Esophagus muscularis mucosa (tissue), 4 donors: Measurements from ENCODE around the gene RGL3. TPM values are rescaled to one million over a fixed set of nuclear protein-coding genes. Genes with fewer than 3 reads are reported as not detected.

ENCODE experiments used
- DNase-seq: peaks from one replicate; pipeline ENCODE4 v3.0.0-alpha.2; 2017; ENCODE audit errors: extremely low spot score
- H3K27ac ChIP-seq, 4 donors: fragments of 200-600 bp; sonication (generic); replicated peaks in 1 of 4; 1 replicate in 3 of 4; 2 replicates in 1 of 4; pipeline ENCODE4 v1.5.1; 2016 to 2019; ENCODE audit warnings: mild to moderate bottlenecking in 1 of 4
- H3K27me3 ChIP-seq, 4 donors: fragments of 200-600 bp; sonication (generic); one replicate each; pipeline versions ENCODE4 v1.5.1 to v1.6.0; 2016 to 2019
- H3K36me3 ChIP-seq, 4 donors: fragments of 200-600 bp; sonication (generic); one replicate each; pipeline ENCODE4 v1.5.1; 2016 to 2019
- H3K4me1 ChIP-seq, 4 donors: fragments of 200-600 bp; sonication (generic); one replicate each; pipeline ENCODE4 v1.5.1; 2016 to 2019
- H3K4me3 ChIP-seq, 4 donors: fragments of 200-600 bp; sonication (generic); 1 replicate in 2 of 4; 2 replicates in 2 of 4; pipeline ENCODE4 v1.5.1; 2016 to 2019; ENCODE audit warnings: mild to moderate bottlenecking in 4 of 4, moderate library complexity in 1 of 4
- H3K9me3 ChIP-seq, 4 donors: fragments of 200-600 bp; sonication (generic); 1 replicate in 3 of 4; 2 replicates in 1 of 4; pipeline ENCODE4 v1.5.1; 2016 to 2019
- CTCF ChIP-seq, 3 experiments: fragments of 200-600 bp in 2 of 3; fragments of 450-650 bp in 1 of 3; sonication (generic) in 2 of 3; IDR thresholded peaks; one replicate each; pipeline ENCODE4 v1.5.1; 2017 to 2019; ENCODE audit warnings: antibody characterized with exemption in 3 of 3, mild to moderate bottlenecking in 2 of 3, moderate library complexity in 1 of 3
- EP300 ChIP-seq: sonication (generic); formaldehyde crosslinking; IDR thresholded peaks from one replicate; pipeline ENCODE4 v1.6.1; 2017; ENCODE audit warnings: antibody characterized with exemption
- POLR2A ChIP-seq: fragments of 450-650 bp; IDR thresholded peaks from one replicate; pipeline ENCODE4 v1.6.1; 2017; ENCODE audit warnings: antibody characterized with exemption, moderate library complexity, mild to moderate bottlenecking, low read depth
- POLR2AphosphoS5 ChIP-seq, 2 donors: sonication (generic); formaldehyde crosslinking; IDR thresholded peaks; one replicate each; pipeline ENCODE4 v1.6.1; 2017; ENCODE audit warnings: antibody characterized with exemption in 2 of 2
- WGBS: methylation state at CpG from one replicate; pipeline ENCODE4 v1.1.5; 2018; 5-methylcytosine and 5-hydroxymethylcytosine counted together
- intact Hi-C: fragments of 100-400 bp; cut with DNase I; formaldehyde crosslinking; loops from one replicate; pipeline ENCODE4 v1.15.1; 2023
- total RNA-seq, 4 donors: library from RNA; depleted of rRNA; stranded (reverse); fragments of >200 nt; gene quantifications; one replicate each; pipeline versions ENCODE4 v1.1.0 to v1.2.1, GENCODE V29; 2016

RGL3 gene
- total RNA-seq, 4 donors from 2014 or later: 1.2 to 7.9 (median 2.0) TPM

DNA sequence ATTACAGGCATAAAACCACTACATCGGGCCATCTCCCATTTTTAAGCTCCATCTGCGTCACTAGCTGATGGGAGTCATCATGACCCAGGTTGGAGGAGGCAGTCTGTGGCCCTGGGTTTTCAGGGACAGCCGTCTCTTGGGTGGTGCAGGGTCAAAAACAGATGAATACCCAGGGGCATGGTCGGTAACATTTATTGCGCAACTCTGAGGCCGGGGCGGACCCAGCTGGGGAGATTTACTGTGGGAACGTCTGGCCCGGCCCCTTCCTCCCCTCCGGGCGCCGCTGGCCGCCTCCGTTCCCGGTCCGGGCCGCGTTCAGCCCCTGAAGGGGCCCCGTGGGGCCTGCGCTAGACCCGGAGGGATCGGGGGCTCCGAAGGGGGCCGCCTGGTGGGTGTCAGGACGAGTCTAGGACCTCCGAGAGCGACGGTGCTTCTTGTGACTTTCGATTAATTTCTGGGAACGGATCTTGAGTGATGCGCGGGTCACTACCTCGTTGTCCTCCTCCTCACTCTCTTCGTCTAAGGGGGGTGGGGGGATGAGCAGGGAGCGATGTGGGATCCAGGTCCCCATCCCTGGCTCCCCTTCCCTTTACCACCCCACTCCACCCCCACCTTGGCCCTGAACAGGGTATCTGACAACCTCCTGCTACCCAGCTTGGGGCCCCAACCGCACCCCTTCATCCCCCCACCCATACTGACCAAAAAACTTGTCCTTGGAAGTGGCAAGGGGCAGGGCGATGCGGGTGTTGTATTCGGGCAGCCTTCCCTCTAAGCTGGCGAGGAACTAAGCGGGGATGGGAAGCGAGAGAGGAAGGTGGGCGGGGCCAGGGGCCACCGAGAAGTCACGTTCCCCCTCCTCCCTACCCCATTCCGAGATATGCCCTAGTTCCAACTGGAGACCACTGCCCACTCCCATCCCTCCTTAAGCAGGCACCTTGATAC lies 1.6 kb upstream of the RGL3 start:
- Histone ChIP-seq H3K36me3 (no peaks in the 10 kb centered on the region), H3K4me3 (peak overlapping the region; percentile 42 to 57 (median 42)), H3K9me3 (no peaks in the 10 kb centered on the region), H3K4me1 (peaks cover 38 to 56% (median 49%) of the 10 kb centered on the region in 4 donors), H3K27ac (peak overlapping the region in 3 of 4 donors; percentile 30 to 51 (median 48)), H3K27me3 (peaks cover 0 to 84% (median 54%) of the 10 kb centered on the region in 4 donors)
- intact Hi-C loops: no loop called here
- no peak for DNase-seq
- no peak for TF ChIP-seq EP300
- TF ChIP-seq CTCF (IDR thresholded peaks at IDR 0.05): no peak
- no peak for TF ChIP-seq POLR2A
- TF ChIP-seq POLR2AphosphoS5 (IDR thresholded peaks at IDR 0.05): peak in 1 of 2 donors; percentile 18
- WGBS: 12% methylated on average over 40 of the region's 46 CpGs

- H3K36me3 ChIP-seq: no peaks in the 10 kb centered on the region
- TF ChIP-seq EP300 (no peak), POLR2A (no peak)
- peaks cover 38 to 49% (median 47%) of the 10 kb centered on the region in 4 donors for H3K4me1 ChIP-seq
- 10% methylated on average over 16 of the region's 16 CpGs for WGBS
- intact Hi-C loops: no loop called here
- peak overlapping the region in 1 of 4 donors; percentile 27 for H3K27ac ChIP-seq
- H3K27me3 ChIP-seq: peaks cover 0 to 77% (median 46%) of the 10 kb centered on the region in 4 donors
- no peaks in the 10 kb centered on the region for H3K9me3 ChIP-seq
- DNase-seq: no peak
- H3K4me3 ChIP-seq: peak overlapping the region; percentile 42 to 59 (median 49)
Observed at GRCh38 chr19:11418094-11418548, 993 bp downstream of the RGL3 start.

- intact Hi-C loops: no loop called here
- Histone ChIP-seq H3K27me3 (peaks cover 0 to 61% (median 33%) of the 10 kb centered on the region in 4 donors), H3K4me3 (no peak overlapping the region), H3K27ac (no peak overlapping the region), H3K4me1 (peaks cover 29 to 33% (median 32%) of the 10 kb centered on the region in 4 donors), H3K36me3 (no peaks in the 10 kb centered on the region), H3K9me3 (no peaks in the 10 kb centered on the region)
- WGBS: 91% methylated on average over 17 of the region's 17 CpGs
- no peak for TF ChIP-seq CTCF (IDR thresholded peaks at IDR 0.05)
- no peak for TF ChIP-seq EP300
- TF ChIP-seq POLR2A: no peak
- TF ChIP-seq POLR2AphosphoS5 (IDR thresholded peaks at IDR 0.05): no peak
- no peak for DNase-seq
Observed at GRCh38 chr19:11416346-11417052, 2.6 kb downstream of the RGL3 start.

- no peaks in the 10 kb centered on the region for H3K36me3 ChIP-seq
- no peak overlapping the region for H3K4me3 ChIP-seq
- no peak overlapping the region for H3K27ac ChIP-seq
- WGBS: 91% methylated on average over 2 of the region's 2 CpGs
- TF ChIP-seq EP300 (no peak), POLR2A (no peak), CTCF (IDR thresholded peaks at IDR 0.05) (no peak), POLR2AphosphoS5 (IDR thresholded peaks at IDR 0.05) (no peak)
- no peaks in the 10 kb centered on the region for H3K9me3 ChIP-seq
- DNase-seq: no peak
- H3K4me1 ChIP-seq: peaks cover 14% of the 10 kb centered on the region in 4 donors
- intact Hi-C loops: no loop called here
- H3K27me3 ChIP-seq: peaks cover 0 to 54% (median 15%) of the 10 kb centered on the region in 4 donors
Observed at GRCh38 chr19:11414544-11414943, 4.6 kb downstream of the RGL3 start.

GRCh38 chr19:11410682-11411081 lies 8.4 kb downstream of the RGL3 start:
- intact Hi-C loops: no loop called here
- WGBS: 76% methylated on average over 8 of the region's 8 CpGs
- peaks cover 0 to 53% (median 0%) of the 10 kb centered on the region in 4 donors for H3K27me3 ChIP-seq
- H3K27ac ChIP-seq: no peak overlapping the region
- no peaks in the 10 kb centered on the region for H3K36me3 ChIP-seq
- H3K4me1 ChIP-seq: peaks cover 0 to 6% (median 6%) of the 10 kb centered on the region in 4 donors
- H3K4me3 ChIP-seq: no peak overlapping the region
- no peak for DNase-seq
- TF ChIP-seq CTCF (IDR thresholded peaks at IDR 0.05) (no peak), EP300 (no peak), POLR2AphosphoS5 (IDR thresholded peaks at IDR 0.05) (no peak)
- H3K9me3 ChIP-seq: no peaks in the 10 kb centered on the region
